ENCODE results near the gene CCDC198.

Gene CCDC198

GRCh38 chr14:57486767-57487379 is 6.8 kb downstream of the CCDC198 start:
- no peaks in the 10 kb centered on the region for H3K4me1 Mint-ChIP-seq (ENCODE audit: low read depth)
- H3K27ac Mint-ChIP-seq: no peak overlapping the region
- H3K27me3 Mint-ChIP-seq (ENCODE audit: low read depth): peaks cover 6% of the 10 kb centered on the region
- H3K4me3 Mint-ChIP-seq: no peak overlapping the region
- H3K36me3 Mint-ChIP-seq (ENCODE audit: low read depth): no peaks in the 10 kb centered on the region
- no peaks in the 10 kb centered on the region for H3K9me3 Mint-ChIP-seq

- no peaks in the 10 kb centered on the region for H3K9me3 Mint-ChIP-seq
- no peaks in the 10 kb centered on the region for H3K36me3 Mint-ChIP-seq (ENCODE audit: low read depth)
Observed at GRCh38 chr14:57485635-57486034, 8.0 kb downstream of the CCDC198 start.

GRCh38 chr14:57482120-57482519 is 11.5 kb downstream of the CCDC198 start:
- Mint-ChIP-seq H3K36me3 (ENCODE audit: low read depth) (no peaks in the 10 kb centered on the region), H3K27me3 (ENCODE audit: low read depth) (no peaks in the 10 kb centered on the region), H3K4me1 (ENCODE audit: low read depth) (no peaks in the 10 kb centered on the region), H3K4me3 (no peak overlapping the region), H3K9me3 (no peaks in the 10 kb centered on the region), H3K27ac (no peak overlapping the region)

More at GRCh38 chr14:57485635-57486034, 8.0 kb downstream of the CCDC198 start:
- Mint-ChIP-seq H3K27me3 (ENCODE audit: low read depth) (peaks cover 6% of the 10 kb centered on the region), H3K27ac (no peak overlapping the region), H3K4me1 (ENCODE audit: low read depth) (no peaks in the 10 kb centered on the region), H3K4me3 (no peak overlapping the region)

GRCh38 chr14:57480051-57480450 is 13.6 kb downstream of the CCDC198 start:
- no peaks in the 10 kb centered on the region for H3K27me3 Mint-ChIP-seq (ENCODE audit: low read depth)
- no peak overlapping the region for H3K27ac Mint-ChIP-seq
- H3K36me3 Mint-ChIP-seq (ENCODE audit: low read depth): no peaks in the 10 kb centered on the region
- no peak overlapping the region for H3K4me3 Mint-ChIP-seq
- H3K4me1 Mint-ChIP-seq (ENCODE audit: low read depth): no peaks in the 10 kb centered on the region
- no peaks in the 10 kb centered on the region for H3K9me3 Mint-ChIP-seq

- no peaks in the 10 kb centered on the region for H3K4me1 Mint-ChIP-seq (ENCODE audit: low read depth)
- H3K36me3 Mint-ChIP-seq (ENCODE audit: low read depth): no peaks in the 10 kb centered on the region
Observed at GRCh38 chr14:57479197-57479596, 14.5 kb downstream of the CCDC198 start.

GRCh38 chr14:57478050-57478449 is 15.6 kb downstream of the CCDC198 start:
- Mint-ChIP-seq H3K36me3 (ENCODE audit: low read depth) (no peaks in the 10 kb centered on the region), H3K4me3 (no peak overlapping the region), H3K9me3 (no peaks in the 10 kb centered on the region), H3K4me1 (ENCODE audit: low read depth) (no peaks in the 10 kb centered on the region), H3K27ac (no peak overlapping the region), H3K27me3 (ENCODE audit: low read depth) (no peaks in the 10 kb centered on the region)

More at GRCh38 chr14:57479197-57479596, 14.5 kb downstream of the CCDC198 start:
- Mint-ChIP-seq H3K27ac (no peak overlapping the region), H3K4me3 (no peak overlapping the region), H3K27me3 (ENCODE audit: low read depth) (no peaks in the 10 kb centered on the region), H3K9me3 (no peaks in the 10 kb centered on the region)

GRCh38 chr14:57470909-57471308 is 22.7 kb downstream of the CCDC198 start:
- Mint-ChIP-seq H3K4me3 (no peak overlapping the region), H3K27ac (no peak overlapping the region), H3K36me3 (ENCODE audit: low read depth) (no peaks in the 10 kb centered on the region), H3K27me3 (ENCODE audit: low read depth) (no peaks in the 10 kb centered on the region), H3K9me3 (no peaks in the 10 kb centered on the region), H3K4me1 (ENCODE audit: low read depth) (no peaks in the 10 kb centered on the region)

GRCh38 chr14:57464008-57464730 is 29.5 kb downstream of the CCDC198 start:
- H3K27ac Mint-ChIP-seq: no peak overlapping the region
- no peaks in the 10 kb centered on the region for H3K27me3 Mint-ChIP-seq (ENCODE audit: low read depth)
- no peaks in the 10 kb centered on the region for H3K9me3 Mint-ChIP-seq
- H3K36me3 Mint-ChIP-seq (ENCODE audit: low read depth): no peaks in the 10 kb centered on the region
- no peaks in the 10 kb centered on the region for H3K4me1 Mint-ChIP-seq (ENCODE audit: low read depth)
- no peak overlapping the region for H3K4me3 Mint-ChIP-seq

GRCh38 chr14:57462551-57462950 is 31.1 kb downstream of the CCDC198 start:
- Mint-ChIP-seq H3K27ac (no peak overlapping the region), H3K4me3 (no peak overlapping the region), H3K27me3 (ENCODE audit: low read depth) (no peaks in the 10 kb centered on the region), H3K4me1 (ENCODE audit: low read depth) (no peaks in the 10 kb centered on the region), H3K36me3 (ENCODE audit: low read depth) (no peaks in the 10 kb centered on the region), H3K9me3 (no peaks in the 10 kb centered on the region)

GRCh38 chr14:57461777-57462320 is 31.8 kb downstream of the CCDC198 start:
- Mint-ChIP-seq H3K27ac (no peak overlapping the region), H3K4me1 (ENCODE audit: low read depth) (no peaks in the 10 kb centered on the region), H3K9me3 (no peaks in the 10 kb centered on the region), H3K27me3 (ENCODE audit: low read depth) (no peaks in the 10 kb centered on the region), H3K4me3 (no peak overlapping the region), H3K36me3 (ENCODE audit: low read depth) (no peaks in the 10 kb centered on the region)

GRCh38 chr14:57435923-57436322 is 57.7 kb downstream of the CCDC198 start:
- Mint-ChIP-seq H3K4me3 (no peak overlapping the region), H3K9me3 (no peaks in the 10 kb centered on the region), H3K27ac (no peak overlapping the region), H3K36me3 (ENCODE audit: low read depth) (no peaks in the 10 kb centered on the region), H3K27me3 (ENCODE audit: low read depth) (peaks cover 9% of the 10 kb centered on the region), H3K4me1 (ENCODE audit: low read depth) (no peaks in the 10 kb centered on the region)

GRCh38 chr14:57420986-57421385 is 72.7 kb downstream of the CCDC198 start:
- H3K4me1 Mint-ChIP-seq (ENCODE audit: low read depth): no peaks in the 10 kb centered on the region
- H3K9me3 Mint-ChIP-seq: no peaks in the 10 kb centered on the region
- no peaks in the 10 kb centered on the region for H3K36me3 Mint-ChIP-seq (ENCODE audit: low read depth)
- no peak overlapping the region for H3K27ac Mint-ChIP-seq
- peaks cover 5% of the 10 kb centered on the region for H3K27me3 Mint-ChIP-seq (ENCODE audit: low read depth)
- no peak overlapping the region for H3K4me3 Mint-ChIP-seq

- Mint-ChIP-seq H3K9me3 (no peaks in the 10 kb centered on the region), H3K27ac (no peak overlapping the region), H3K36me3 (ENCODE audit: low read depth) (no peaks in the 10 kb centered on the region), H3K4me3 (no peak overlapping the region), H3K4me1 (ENCODE audit: low read depth) (no peaks in the 10 kb centered on the region), H3K27me3 (ENCODE audit: low read depth) (peaks cover 5% of the 10 kb centered on the region)
Observed at GRCh38 chr14:57420033-57420432, 73.6 kb downstream of the CCDC198 start.

All from T-helper 1 cell treated with Interleukin-12 subunit alpha and Interleukin-12 subunit beta and Interleukin-4 antibody, amounts not matched to agents 30 μg/mL and 1 μg/mL, for 36 hours (primary cell).